HepG2 (cell line): Measurements from ENCODE around the gene GNG4. TPM values are rescaled to one million over a fixed set of nuclear protein-coding genes. Genes with fewer than 3 reads are reported as not detected.

ENCODE experiments used
- ATAC-seq: fragments of 200-7000 bp; cut with Tn5 transposase; 3 replicates; pipeline ENCODE4 v1.9.1; 2020; ENCODE audit warnings: mild to moderate bottlenecking, moderate library complexity
- BruUV-seq: library from RNA; stranded (reverse); fragments of 400-500 nt; replicated peaks from 2 replicates; lab custom pipeline; 2021; lab: Mats Ljungman, UMichigan
- CTCF ChIA-PET: fragments of 300-600 bp; formaldehyde crosslinking; extraction: SDS; loops from one replicate; lab custom pipeline; 2021; ENCODE audit warnings: low total read pairs, inconsistent platforms, low intra/inter-chr PET ratio; lab: Yijun Ruan, JAX
- POLR2A ChIA-PET: fragments of 350-600 bp; sonication (Branson Sonifier 250); formaldehyde crosslinking; loops from one replicate; lab custom pipeline; 2020; ENCODE audit warnings: antibody characterized with exemption, inconsistent platforms; lab: Yijun Ruan, JAX
- DNase-seq: peaks from one replicate; pipeline ENCODE4 v3.0.0-alpha.2; 2015; ENCODE audit warnings: low spot score
- FAIRE-seq: peaks from 3 replicates; lab custom pipeline; 2011; peaks lifted over from hg19 to GRCh38; lab: Jason Lieb, UNC
- H2AFZ ChIP-seq: one replicate; pipeline ENCODE4 v1.6.1; 2011; ENCODE audit warnings: low read length, inconsistent platforms
- H3K27ac ChIP-seq: fragments of 300-600 bp; 3 replicates; pipeline ENCODE4 v1.8.0; 2011; ENCODE audit warnings: mixed run types, mild to moderate bottlenecking, mixed read lengths, low read length, inconsistent platforms; ENCODE audit not compliant: insufficient read depth; ENCODE audit errors: extremely low read length
- H3K27me3 ChIP-seq, 2 experiments: fragments of 200-600 bp in 1 of 2; 2 replicates in 1 of 2; 3 replicates in 1 of 2; pipeline versions ENCODE4 v1.6.0 to v1.8.0; 2011; ENCODE audit warnings: low read length in 2 of 2, mild to moderate bottlenecking in 2 of 2, moderate library complexity in 2 of 2, inconsistent platforms in 1 of 2; ENCODE audit not compliant: insufficient read depth in 2 of 2, control insufficient read depth in 1 of 2
- H3K36me3 ChIP-seq, 2 experiments: fragments of 200-600 bp in 1 of 2; replicated peaks in 1 of 2; 2 replicates in 1 of 2; 3 replicates in 1 of 2; pipeline versions ENCODE4 v1.5.1 to v1.8.0; 2011; ENCODE audit warnings: low read length in 2 of 2, inconsistent platforms in 1 of 2; ENCODE audit not compliant: insufficient read depth in 2 of 2, control insufficient read depth in 1 of 2
- H3K4me1 ChIP-seq: 2 replicates; pipeline ENCODE4 v1.5.1; 2012; ENCODE audit warnings: low read length, inconsistent platforms; ENCODE audit not compliant: insufficient read depth
- H3K4me2 ChIP-seq: 2 replicates; pipeline ENCODE4 v1.6.0; 2011; ENCODE audit warnings: low read depth, low read length, inconsistent platforms
- H3K4me3 ChIP-seq, 3 experiments: fragments of 200-600 bp in 1 of 3; sonication (generic), shearing (Covaris generic) in 1 of 3; replicated peaks in 1 of 3; 2 replicates each; pipeline ENCODE4 v1.5.1; 2011 to 2016; ENCODE audit warnings: low read length in 3 of 3, inconsistent platforms in 2 of 3, low read depth in 2 of 3, mild to moderate bottlenecking in 2 of 3, control low read depth in 1 of 3, mixed read lengths in 1 of 3; ENCODE audit not compliant: insufficient read depth in 1 of 3
- H3K79me2 ChIP-seq: one replicate; pipeline ENCODE4 v1.6.1; 2011; ENCODE audit warnings: low read length, inconsistent platforms; ENCODE audit not compliant: insufficient read depth
- H3K9ac ChIP-seq: 2 replicates; pipeline ENCODE4 v1.6.0; 2011; ENCODE audit warnings: mild to moderate bottlenecking, low read depth, low read length, inconsistent platforms; ENCODE audit not compliant: insufficient read depth
- H3K9me3 ChIP-seq: 2 replicates; pipeline ENCODE4 v1.5.1; 2012; ENCODE audit warnings: mild to moderate bottlenecking, low read length
- H4K20me1 ChIP-seq: 2 replicates; pipeline ENCODE4 v1.6.0; 2011; ENCODE audit warnings: inconsistent platforms, mild to moderate bottlenecking, low read length, moderate library complexity; ENCODE audit not compliant: insufficient read depth
- ARID4A ChIP-seq: sonication (generic); formaldehyde crosslinking; IDR thresholded peaks from 2 replicates; pipeline ENCODE4 v1.5.0; 2020; ENCODE audit warnings: mild to moderate bottlenecking, missing genetic modification reagents, borderline replicate concordance
- ATF7 ChIP-seq, 2 experiments: fragments of 450-650 bp in 1 of 2; sonication (generic) in 1 of 2; formaldehyde crosslinking in 1 of 2; IDR thresholded peaks; 2 replicates each; pipeline versions ENCODE4 v1.4.0 to v1.6.1; 2016 to 2020; ENCODE audit warnings: antibody characterized with exemption in 1 of 2, mild to moderate bottlenecking in 1 of 2, missing genetic modification reagents in 1 of 2
- BCL6 ChIP-seq: IDR thresholded peaks from 2 replicates; pipeline ENCODE4 v1.6.1; 2016; ENCODE audit warnings: missing genetic modification reagents, missing compliant biosample characterization
- ETV6 ChIP-seq: sonication (generic); formaldehyde crosslinking; conservative IDR thresholded peaks from 2 replicates; pipeline ENCODE4 v1.4.0; 2020; ENCODE audit warnings: missing genetic modification reagents
- HES4 ChIP-seq: sonication (generic); formaldehyde crosslinking; IDR thresholded peaks from 2 replicates; pipeline ENCODE4 v1.9.0; 2021; ENCODE audit warnings: mild to moderate bottlenecking, missing genetic modification reagents, borderline replicate concordance
- JUND ChIP-seq: sonication (generic); formaldehyde crosslinking; IDR thresholded peaks from 2 replicates; pipeline ENCODE4 v1.8.0; 2022; ENCODE audit warnings: mild to moderate bottlenecking, missing genetic modification reagents
- PHF21A ChIP-seq: sonication (generic); formaldehyde crosslinking; IDR thresholded peaks from 2 replicates; pipeline ENCODE4 v1.5.0; 2020; ENCODE audit warnings: mild to moderate bottlenecking, missing genetic modification reagents
- POLR2AphosphoS5 ChIP-seq: IDR thresholded peaks from 2 replicates; pipeline ENCODE4 v1.6.1; 2012; ENCODE audit warnings: low read depth, low read length
- SNAPC5 ChIP-seq: sonication (generic); formaldehyde crosslinking; IDR thresholded peaks from 2 replicates; pipeline ENCODE4 v1.8.1; 2023; ENCODE audit warnings: mild to moderate bottlenecking, missing genetic modification reagents, borderline replicate concordance
- SRSF1 ChIP-seq: fragments of 200-400 bp; formaldehyde crosslinking; optimal IDR thresholded peaks from 2 replicates; pipeline ENCODE3; 2017; ENCODE audit warnings: mild to moderate bottlenecking, low read depth, low read length, moderate library complexity
- TEAD3 ChIP-seq: optimal IDR thresholded peaks from 2 replicates; pipeline ENCODE3; 2016; ENCODE audit warnings: borderline replicate concordance
- ZBTB2 ChIP-seq: sonication (generic); formaldehyde crosslinking; IDR thresholded peaks from 2 replicates; pipeline ENCODE4 v1.8.0; 2022; ENCODE audit warnings: low read depth, missing genetic modification reagents
- ZBTB26 ChIP-seq: IDR thresholded peaks from 2 replicates; pipeline ENCODE4 v1.6.1; 2016; ENCODE audit warnings: missing compliant biosample characterization, missing genetic modification reagents, borderline replicate concordance
- ZNF17 ChIP-seq: sonication (generic); formaldehyde crosslinking; IDR thresholded peaks from 2 replicates; pipeline ENCODE4 v1.5.0; 2020; ENCODE audit warnings: mild to moderate bottlenecking, missing genetic modification reagents
- ZNF570 ChIP-seq: sonication (generic); formaldehyde crosslinking; IDR thresholded peaks from 2 replicates; pipeline ENCODE4 v1.4.0; 2020; ENCODE audit warnings: mild to moderate bottlenecking, missing genetic modification reagents, borderline replicate concordance
- ZNF616 ChIP-seq: sonication (generic); formaldehyde crosslinking; IDR thresholded peaks from 2 replicates; pipeline ENCODE4 v1.5.0; 2020; ENCODE audit warnings: low read depth, mild to moderate bottlenecking, missing genetic modification reagents
- ZNF678 ChIP-seq: sonication (generic); formaldehyde crosslinking; IDR thresholded peaks from 2 replicates; pipeline ENCODE4 v1.4.0; 2020; ENCODE audit warnings: mild to moderate bottlenecking, missing genetic modification reagents
- WGBS: methylation state at CpG from one replicate; pipeline ENCODE4 v1.1.6; 2017; ENCODE audit warnings: low lambda C conversion rate; 5-methylcytosine and 5-hydroxymethylcytosine counted together
- in situ Hi-C: cut with HindIII; loops from 2 replicates; pipeline ENCODE4 v1.10.0; 2017; ENCODE audit warnings: low pct_unique_long_range_greater_than_20kb; ENCODE audit not compliant: extremely low pct_ligation_motif_present
- intact Hi-C: fragments of 100-400 bp; cut with micrococcal nuclease; formaldehyde crosslinking; loops from one replicate; pipeline ENCODE4 v1.10.0; 2022; ENCODE audit not compliant: unreplicated experiment
- polyA plus RNA-seq, 8 experiments: library from polyadenylated mRNA; depleted of rRNA in 3 of 8; stranded (reverse) in 7 of 8; unstranded in 1 of 8; fragments of >200 nt; fragmentation: Illumina TruSeq in 4 of 8; extraction: Trizol in 4 of 8; gene quantifications; 2 replicates each; pipeline versions ENCODE4 v1.2.1 to v1.2.3, GENCODE V29; 2011 to 2016; ENCODE audit warnings: low read depth in 4 of 8, missing spikeins in 1 of 8, mixed read lengths in 1 of 8; ENCODE audit not compliant: insufficient read depth in 1 of 8
- total RNA-seq, 5 experiments: library from RNA; depleted of rRNA; stranded (reverse); fragments of >200 nt; fragmentation: Illumina TruSeq; extraction: Trizol; gene quantifications; 2 replicates each; pipeline ENCODE4 v1.2.3, GENCODE V29; 2016; ENCODE audit warnings: low read depth in 1 of 5

GNG4 gene
- total and polyA plus RNA-seq, 2 of the 13 experiments (the other 11 are each of a cell fraction or from before 2014, with no cell fraction given): 27.1 to 69.5 TPM

GRCh38 chr1:235504122-235504493 is 145.5 kb downstream of the GNG4 start, which contains the start of gene B3GALNT2:
B3GALNT2 (minus strand) TSS chr1:235504452; CDS start chr1:235504252, 200 bp downstream.
- no peak for FAIRE-seq
- intact Hi-C loops (no loop called here), in situ Hi-C loops (no loop called here)
- Histone ChIP-seq H3K27ac (peak within 1 kb of the TSS; percentile 98), H2AFZ (peak within 1 kb of the TSS; percentile 75), H3K4me1 (peaks cover 46% of the 10 kb centered on the region), H3K4me3 (peak within 1 kb of the TSS; percentile 84 to 89 (median 86)), H3K36me3 (no peaks in the 10 kb centered on the region), H3K79me2 (peaks cover 46% of the 10 kb centered on the region), H3K9me3 (no peaks in the 10 kb centered on the region), H4K20me1 (0 out of 2 replicates have a peak, but pooled peaks cover 9% of the 10 kb centered on the region), H3K9ac (peak within 1 kb of the TSS; percentile 90), H3K27me3 (no peaks in the 10 kb centered on the region; a peak in 1 of 5 replicates), H3K4me2 (peak within 1 kb of the TSS; percentile 86)
- BruUV-seq: no TSS peak
- peak; percentile 83 for ATAC-seq
- POLR2A ChIA-PET: interaction anchor here (0.6 to 2.5 kb wide), 17 partner anchors 12 to 987 kb away, joined by 3 to 13 read pairs (median 4); partner anchors contain the start of genes ARID4B, GGPS1 and TBCE
- WGBS: 0% methylated on average over 17 of the region's 48 CpGs
- no peak for DNase-seq
- CTCF ChIA-PET: no interaction called here
- TF ChIP-seq ARID4A (CRISPR knock-in tag) (peak; percentile 56; the same call in 1 of the 2 replicates), ZNF17 (CRISPR knock-in tag) (0 out of 2 replicates have a peak, but pooled peaks have one; percentile 55), ZBTB2 (peak; percentile 71), ZNF616 (CRISPR knock-in tag) (no peak), ZNF570 (0 out of 2 replicates have a peak, but pooled peaks have one; percentile 64), ETV6 (CRISPR knock-in tag) (0 out of 2 replicates have a peak, but pooled peaks have one; percentile 18), JUND (CRISPR knock-in tag) (0 out of 2 replicates have a peak, but pooled peaks have one; percentile 43), POLR2AphosphoS5 (peak; percentile 68; the same call in 1 of the 2 replicates), HES4 (CRISPR knock-in tag) (peak; percentile 86; the same call in 1 of the 2 replicates), BCL6 (CRISPR knock-in tag) (peak; percentile 55), TEAD3 (no peak), SRSF1 (no peak), ZNF678 (CRISPR knock-in tag) (peak; percentile 80; the same call in 1 of the 2 replicates), PHF21A (CRISPR knock-in tag) (no peak), ZBTB26 (CRISPR knock-in tag) (no peak), ATF7 (IDR thresholded peaks at IDR 0.05) (no peak), ATF7 (CRISPR knock-in tag; IDR thresholded peaks at IDR 0.05) (0 out of 2 replicates have a peak, but pooled peaks have one; percentile 29), SNAPC5 (CRISPR knock-in tag) (0 out of 2 replicates have a peak, but pooled peaks have one; percentile 66)
